Neural cell (in vitro differentiated cells): ENCODE measurements around the gene CCDC80. TPM values are rescaled to one million over a fixed set of nuclear protein-coding genes. Genes with fewer than 3 reads are reported as not detected.

Source experiments
- H2AFZ ChIP-seq: fragments of 200-600, 300-800 bp; sonication (generic), shearing (Covaris generic); 2 replicates; pipeline ENCODE4 v1.6.0; 2014; ENCODE audit warnings: low read depth, mild to moderate bottlenecking, antibody characterized with exemption, low read length, moderate library complexity
- H3F3A ChIP-seq: fragments of 200-600 bp; shearing (Covaris generic); 2 replicates; pipeline ENCODE4 v1.6.1; 2016; ENCODE audit warnings: mild to moderate bottlenecking, moderate library complexity, mixed read lengths, antibody characterized with exemption, low read length; ENCODE audit not compliant: insufficient read depth, poor library complexity, severe bottlenecking
- H3K27ac ChIP-seq: fragments of 200-600, 300-800 bp; sonication (generic), shearing (Covaris generic); 2 replicates; pipeline ENCODE4 v1.5.1; 2014; ENCODE audit warnings: mild to moderate bottlenecking, low read length, moderate library complexity
- H3K27me3 ChIP-seq: fragments of 300-800, 200-600 bp; sonication (generic), shearing (Covaris generic); 2 replicates; pipeline ENCODE4 v1.6.0; 2014; ENCODE audit warnings: mild to moderate bottlenecking, low read depth, low read length, moderate library complexity; ENCODE audit not compliant: insufficient read depth
- H3K36me3 ChIP-seq: fragments of 300-800, 200-600 bp; sonication (generic), shearing (Covaris generic); 2 replicates; pipeline ENCODE4 v1.5.1; 2014; ENCODE audit warnings: mild to moderate bottlenecking, antibody characterized with exemption, low read length, moderate library complexity; ENCODE audit not compliant: insufficient read depth
- H3K4me2 ChIP-seq: fragments of 300-800, 200-600 bp; sonication (generic), shearing (Covaris generic); 2 replicates; pipeline ENCODE4 v1.6.0; 2014; ENCODE audit warnings: mild to moderate bottlenecking, low read length
- H3K4me3 ChIP-seq: fragments of 300-800, 200-600 bp; sonication (generic), shearing (Covaris generic); 2 replicates; pipeline ENCODE4 v1.5.1; 2014; ENCODE audit warnings: mild to moderate bottlenecking, low read length, moderate library complexity
- H3K79me2 ChIP-seq: fragments of 200-600 bp; shearing (Covaris generic); replicated peaks from 2 replicates; pipeline ENCODE4 v1.6.0; 2014; ENCODE audit warnings: mild to moderate bottlenecking, low read length, moderate library complexity; ENCODE audit not compliant: insufficient read depth
- H3K9ac ChIP-seq: fragments of 300-800, 200-600 bp; sonication (generic), shearing (Covaris generic); 2 replicates; pipeline ENCODE4 v1.6.1; 2016; ENCODE audit warnings: mild to moderate bottlenecking, low read length, mixed read lengths
- H3K9me2 ChIP-seq: fragments of 200-600 bp; shearing (Covaris generic); 2 replicates; pipeline ENCODE4 v1.6.1; 2016; ENCODE audit warnings: mild to moderate bottlenecking, low read length, mixed read lengths; ENCODE audit not compliant: insufficient read depth
- H3K9me3 ChIP-seq: fragments of 200-600, 300-800 bp; sonication (generic), shearing (Covaris generic); 2 replicates; pipeline ENCODE4 v1.6.1; 2016; ENCODE audit warnings: mild to moderate bottlenecking, mixed run types, low read length, moderate library complexity, mixed read lengths
- H4K20me1 ChIP-seq: fragments of 200-600 bp; shearing (Covaris generic); 2 replicates; pipeline ENCODE4 v1.6.1; 2016; ENCODE audit warnings: mild to moderate bottlenecking, mixed run types; ENCODE audit not compliant: insufficient read depth
- CTCF ChIP-seq: fragments of 450-650 bp; IDR thresholded peaks from 2 replicates; pipeline ENCODE4 v1.5.1; 2014; ENCODE audit warnings: antibody characterized with exemption, mild to moderate bottlenecking, moderate library complexity; ENCODE audit not compliant: poor library complexity, severe bottlenecking
- EP300 ChIP-seq: fragments of 450-650 bp; conservative IDR thresholded peaks from 2 replicates; pipeline ENCODE4 v1.6.1; 2014; ENCODE audit warnings: antibody characterized with exemption, mild to moderate bottlenecking, moderate library complexity; ENCODE audit not compliant: poor library complexity, severe bottlenecking
- EZH2 ChIP-seq: fragments of 200-600, 300-800 bp; shearing (Covaris generic), sonication (generic); IDR thresholded peaks from 2 replicates; pipeline ENCODE4 v1.6.1; 2014; ENCODE audit warnings: antibody characterized with exemption, low read length, borderline replicate concordance, mild to moderate bottlenecking; ENCODE audit not compliant: insufficient read depth, poor library complexity, severe bottlenecking
- MXI1 ChIP-seq: fragments of 450-650 bp; conservative IDR thresholded peaks from 2 replicates; pipeline ENCODE4 v1.6.1; 2014; ENCODE audit warnings: antibody characterized with exemption, mild to moderate bottlenecking; ENCODE audit not compliant: poor library complexity, severe bottlenecking
- POLR2AphosphoS5 ChIP-seq: IDR thresholded peaks from 2 replicates; pipeline ENCODE4 v1.6.1; 2012
- RAD21 ChIP-seq: fragments of 450-650 bp; conservative IDR thresholded peaks from 2 replicates; pipeline ENCODE4 v1.6.1; 2014; ENCODE audit warnings: antibody characterized with exemption, mild to moderate bottlenecking, moderate library complexity
- REST ChIP-seq: IDR thresholded peaks from 2 replicates; pipeline ENCODE4 v1.6.1; 2012; ENCODE audit warnings: borderline replicate concordance
- SMC3 ChIP-seq: fragments of 450-650 bp; conservative IDR thresholded peaks from 2 replicates; pipeline ENCODE4 v1.6.1; 2014; ENCODE audit warnings: antibody characterized with exemption, mild to moderate bottlenecking, moderate library complexity; ENCODE audit not compliant: poor library complexity
- TAF1 ChIP-seq: IDR thresholded peaks from 2 replicates; pipeline ENCODE4 v1.6.1; 2012; ENCODE audit warnings: low read depth
- polyA plus RNA-seq: library from polyadenylated mRNA; depleted of rRNA; stranded (reverse); fragments of >200 nt; gene quantifications from 2 replicates; pipeline ENCODE4 v1.2.3, GENCODE V29; 2014

Gene CCDC80
- polyA plus RNA-seq, 1 donor from 2014 or later, result 0.14 TPM

GRCh38 chr3:112557976-112558375 is 83.0 kb downstream of the CCDC80 start:
- Histone ChIP-seq H3F3A (peaks cover 8% of the 10 kb centered on the region), H3K79me2 (peaks cover 15% of the 10 kb centered on the region), H2AFZ (no peak overlapping the region), H3K9me3 (no peaks in the 10 kb centered on the region), H3K27ac (no peak overlapping the region), H3K4me3 (no peak overlapping the region), H3K9ac (no peak overlapping the region), H3K27me3 (no peaks in the 10 kb centered on the region), H3K4me2 (no peak overlapping the region), H3K36me3 (no peaks in the 10 kb centered on the region), H4K20me1 (no peaks in the 10 kb centered on the region), H3K9me2 (no peaks in the 10 kb centered on the region)
- TF ChIP-seq POLR2AphosphoS5, result no peak
- TF ChIP-seq REST, result no peak
- no peak for TF ChIP-seq EP300
- no peak for TF ChIP-seq RAD21
- TF ChIP-seq TAF1, result no peak
- no peak for TF ChIP-seq SMC3
- TF ChIP-seq CTCF, result no peak
- TF ChIP-seq EZH2, result no peak
- no peak for TF ChIP-seq MXI1

GRCh38 chr3:112555535-112556170 is 85.3 kb downstream of the CCDC80 start:
- Histone ChIP-seq H3K9me2 (no peaks in the 10 kb centered on the region), H3K27me3 (no peaks in the 10 kb centered on the region), H4K20me1 (no peaks in the 10 kb centered on the region), H3K9me3 (no peaks in the 10 kb centered on the region), H3K4me3 (no peak overlapping the region), H3K4me2 (no peak overlapping the region), H3F3A (peaks cover 1% of the 10 kb centered on the region), H3K36me3 (no peaks in the 10 kb centered on the region), H3K9ac (no peak overlapping the region), H3K79me2 (peaks cover 14% of the 10 kb centered on the region), H3K27ac (no peak overlapping the region), H2AFZ (no peak overlapping the region)
- TF ChIP-seq MXI1 (no peak), EP300 (no peak)
